Breast epithelium (tissue), 4 donors: ENCODE measurements around the gene SH2D3C. TPM values are rescaled to one million over a fixed set of nuclear protein-coding genes. Genes with fewer than 3 reads are reported as not detected.

Experiments
- DNase-seq, 2 donors: peaks; one replicate each; pipeline ENCODE4 v3.0.0-alpha.2; 2019; ENCODE audit warnings: low spot score in 2 of 2
- H3K27ac ChIP-seq, 2 donors: fragments of 200-600 bp; sonication (generic) in 1 of 2; one replicate each; pipeline ENCODE4 v1.5.1; 2016 to 2019; ENCODE audit warnings: mild to moderate bottlenecking in 1 of 2
- H3K27me3 ChIP-seq, 2 donors: fragments of 200-600 bp; sonication (generic) in 1 of 2; one replicate each; pipeline versions ENCODE4 v1.5.1 to v1.6.0; 2017 to 2019; ENCODE audit warnings: control low read depth in 1 of 2, mild to moderate bottlenecking in 1 of 2
- H3K36me3 ChIP-seq: fragments of 200-600 bp; one replicate; pipeline ENCODE4 v1.5.1; 2019
- H3K4me1 ChIP-seq, 2 donors: fragments of 200-600 bp; sonication (generic); one replicate each; pipeline ENCODE4 v1.5.1; 2016 to 2019; ENCODE audit warnings: control low read depth in 1 of 2
- H3K4me3 ChIP-seq, 3 donors: fragments of 200-600 bp; sonication (generic); 1 replicate in 2 of 3; 2 replicates in 1 of 3; pipeline ENCODE4 v1.5.1; 2016 to 2019; ENCODE audit warnings: mild to moderate bottlenecking in 3 of 3, moderate library complexity in 2 of 3
- H3K9me3 ChIP-seq, 2 donors: fragments of 200-600 bp; sonication (generic) in 1 of 2; one replicate each; pipeline ENCODE4 v1.5.1; 2016 to 2019; ENCODE audit warnings: control low read depth in 1 of 2
- CTCF ChIP-seq, 3 donors: fragments of 450-650 bp; IDR thresholded peaks; one replicate each; pipeline ENCODE4 v1.5.1; 2016 to 2017; ENCODE audit warnings: antibody characterized with exemption in 3 of 3, mild to moderate bottlenecking in 3 of 3, moderate library complexity in 3 of 3
- POLR2A ChIP-seq: fragments of 450-650 bp; IDR thresholded peaks from one replicate; pipeline ENCODE4 v1.6.1; 2016; ENCODE audit warnings: antibody characterized with exemption, mild to moderate bottlenecking, moderate library complexity
- POLR2AphosphoS5 ChIP-seq, 3 donors: sonication (generic); formaldehyde crosslinking; IDR thresholded peaks; one replicate each; pipeline ENCODE4 v1.6.1; 2017; ENCODE audit warnings: antibody characterized with exemption in 3 of 3
- intact Hi-C: fragments of 100-400 bp; cut with DNase I; formaldehyde crosslinking; loops from one replicate; pipeline ENCODE4 v1.15.1; 2023; ENCODE audit warnings: low total_unique reads
- total RNA-seq, 3 donors: library from RNA; depleted of rRNA; stranded (reverse); fragments of >200 nt; gene quantifications; one replicate each; pipeline ENCODE4 v1.1.0, GENCODE V29; 2016

Gene SH2D3C
- total RNA-seq, 3 donors from 2014 or later, result 6.0 to 15.4 (median 6.9) TPM

- peak; percentile 13 for TF ChIP-seq POLR2A
- no peak for TF ChIP-seq CTCF (IDR thresholded peaks at IDR 0.05)
- TF ChIP-seq POLR2AphosphoS5 (IDR thresholded peaks at IDR 0.05), result peak in 2 of 3 donors; percentile 18 to 69
- Histone ChIP-seq H3K36me3 (no peaks in the 10 kb centered on the region), H3K4me3 (peak overlapping the region; percentile 52 to 68 (median 61)), H3K27me3 (no peaks in the 10 kb centered on the region), H3K9me3 (no peaks in the 10 kb centered on the region), H3K4me1 (no peaks in the 10 kb centered on the region), H3K27ac (peak overlapping the region; percentile 45 to 56)
- peak; percentile 98 for DNase-seq
- intact Hi-C loops, result loop anchor here (1.0 kb wide), 1 partner anchor 39 kb away; no protein-coding TSS in a partner anchor
Measured at GRCh38 chr9:127770905-127771569, 7.4 kb downstream of the SH2D3C start.

- H3K36me3 ChIP-seq, result no peaks in the 10 kb centered on the region
- no peaks in the 10 kb centered on the region for H3K27me3 ChIP-seq
- peak overlapping the region; percentile 52 to 68 (median 61) for H3K4me3 ChIP-seq
- TF ChIP-seq CTCF (IDR thresholded peaks at IDR 0.05) (no peak), POLR2A (no peak), POLR2AphosphoS5 (IDR thresholded peaks at IDR 0.05) (no peak)
- no peaks in the 10 kb centered on the region for H3K9me3 ChIP-seq
- peak overlapping the region; percentile 45 to 56 for H3K27ac ChIP-seq
- intact Hi-C loops, result no loop called here
- H3K4me1 ChIP-seq, result no peaks in the 10 kb centered on the region
- DNase-seq, result no peak
Measured at GRCh38 chr9:127770583-127770904, 7.9 kb downstream of the SH2D3C start.

GRCh38 chr9:127769929-127770582, 8.4 kb downstream of the SH2D3C start:
- Histone ChIP-seq H3K4me1 (no peaks in the 10 kb centered on the region), H3K27ac (peak overlapping the region in 1 of 2 donors; percentile 45), H3K27me3 (no peaks in the 10 kb centered on the region), H3K36me3 (no peaks in the 10 kb centered on the region), H3K4me3 (peak overlapping the region; percentile 52 to 68 (median 61)), H3K9me3 (no peaks in the 10 kb centered on the region)
- TF ChIP-seq CTCF (IDR thresholded peaks at IDR 0.05), result no peak
- no peak for TF ChIP-seq POLR2AphosphoS5 (IDR thresholded peaks at IDR 0.05)
- TF ChIP-seq POLR2A, result no peak
- no peak for DNase-seq
- intact Hi-C loops, result no loop called here

- no peak for TF ChIP-seq POLR2A
- TF ChIP-seq CTCF (IDR thresholded peaks at IDR 0.05), result no peak
- no peak for TF ChIP-seq POLR2AphosphoS5 (IDR thresholded peaks at IDR 0.05)
- Histone ChIP-seq H3K36me3 (no peaks in the 10 kb centered on the region), H3K27ac (peak overlapping the region in 1 of 2 donors; percentile 72), H3K27me3 (no peaks in the 10 kb centered on the region), H3K4me1 (no peaks in the 10 kb centered on the region), H3K9me3 (no peaks in the 10 kb centered on the region), H3K4me3 (peak overlapping the region in 1 of 3 donors; percentile 46)
- intact Hi-C loops, result no loop called here
- no peak for DNase-seq
Measured at GRCh38 chr9:127769101-127769500, 9.4 kb downstream of the SH2D3C start.

- Histone ChIP-seq H3K27ac (peak overlapping the region; percentile 36 to 72), H3K4me3 (peak overlapping the region; percentile 2 to 46 (median 9)), H3K27me3 (no peaks in the 10 kb centered on the region), H3K36me3 (no peaks in the 10 kb centered on the region), H3K4me1 (no peaks in the 10 kb centered on the region), H3K9me3 (no peaks in the 10 kb centered on the region)
- intact Hi-C loops, result no loop called here
- DNase-seq, result no peak
- TF ChIP-seq POLR2A, result no peak
- TF ChIP-seq CTCF (IDR thresholded peaks at IDR 0.05), result no peak
- no peak for TF ChIP-seq POLR2AphosphoS5 (IDR thresholded peaks at IDR 0.05)
Measured at GRCh38 chr9:127768698-127769097, 9.8 kb downstream of the SH2D3C start.
